HFF-Myc (cell line): Measurements from ENCODE around the gene DDAH2.

Experiments used
- DNase-seq: peaks from one replicate; pipeline ENCODE4 v3.0.0-alpha.2; 2011; ENCODE audit warnings: low read depth; ENCODE audit errors: extremely low read depth
- H3K4me3 ChIP-seq: replicated peaks from 2 replicates; pipeline ENCODE4 v1.5.1; 2011; ENCODE audit warnings: low read depth, mild to moderate bottlenecking, control low read depth, low read length
- CTCF ChIP-seq: IDR thresholded peaks from 2 replicates; pipeline ENCODE4 v1.5.1; 2012; ENCODE audit warnings: mild to moderate bottlenecking, low read depth, low read length, control low read depth; ENCODE audit errors: missing control alignments

DDAH2 gene

GRCh38 chr6:31708224-31708623 is 20.9 kb downstream of the DDAH2 start:
- no peak for TF ChIP-seq CTCF
- no peak overlapping the region for H3K4me3 ChIP-seq
- no peak for DNase-seq

GRCh38 chr6:31707701-31708100 is 21.4 kb downstream of the DDAH2 start:
- no peak for DNase-seq
- H3K4me3 ChIP-seq, result no peak overlapping the region
- no peak for TF ChIP-seq CTCF

- no peak within 1 kb of the TSS for H3K4me3 ChIP-seq
- TF ChIP-seq CTCF, result no peak
- DNase-seq, result no peak
Observed at GRCh38 chr6:31706599-31706998, 22.5 kb downstream of the DDAH2 start, which contains the start of gene LY6G6F. TSS of gene LY6G6F (plus strand) at chr6:31706866. CDS start at chr6:31706907, 41 bp downstream.

- no peak overlapping the region for H3K4me3 ChIP-seq
- no peak for DNase-seq
- TF ChIP-seq CTCF, result no peak
Observed at GRCh38 chr6:31705931-31706330, 23.2 kb downstream of the DDAH2 start.

GRCh38 chr6:31702819-31703716 is 26.0 kb downstream of the DDAH2 start, which contains the start of gene ABHD16A:
TSS of gene ABHD16A (minus strand) at chr6:31703324. CDS start at chr6:31703281, 43 bp downstream.
- TF ChIP-seq CTCF, result no peak

GRCh38 chr6:31702405-31702818 is 26.7 kb downstream of the DDAH2 start:
- no peak for TF ChIP-seq CTCF
- H3K4me3 ChIP-seq, result peak overlapping the region; percentile 66
- DNase-seq, result no peak

More at GRCh38 chr6:31702819-31703716, 26.0 kb downstream of the DDAH2 start, which contains the start of gene ABHD16A:
- H3K4me3 ChIP-seq, result peak within 1 kb of the TSS; percentile 66
- peak; percentile 95 for DNase-seq
